B cell (primary cell): ENCODE results near the gene RBM38. TPM values are rescaled to one million over a fixed set of nuclear protein-coding genes. Genes with fewer than 3 reads are reported as not detected.

ENCODE experiments used
- ATAC-seq: fragments of 200-7000 bp; cut with Tn5 transposase; one replicate; pipeline ENCODE4 v1.10.0; 2021; ENCODE audit warnings: low read depth, mild to moderate bottlenecking, moderate number of reproducible peaks, moderate library complexity
- CTCF ChIA-PET: fragments of 350-600 bp; sonication (Branson Sonifier 250); formaldehyde crosslinking; loops from one replicate; lab custom pipeline; 2021; ENCODE audit warnings: antibody characterized with exemption, inconsistent platforms; lab: Charles Lee
- POLR2A ChIA-PET: fragments of 350-600 bp; sonication (Branson Sonifier 250); formaldehyde crosslinking; loops from one replicate; lab custom pipeline; 2021; ENCODE audit warnings: antibody characterized with exemption; lab: Charles Lee
- DNase-seq: peaks from one replicate; pipeline ENCODE4 v3.0.0; 2013
- H2AFZ ChIP-seq: 2 replicates; pipeline ENCODE4 v1.6.1; 2012; ENCODE audit warnings: mild to moderate bottlenecking, low read depth, low read length; ENCODE audit not compliant: insufficient read depth, poor library complexity, severe bottlenecking
- H3K27ac ChIP-seq, 2 donors: 1 replicate in 1 of 2; 2 replicates in 1 of 2; pipeline ENCODE4 v1.5.1; 2012 to 2013; ENCODE audit warnings: low read length in 2 of 2, mild to moderate bottlenecking in 2 of 2, moderate library complexity in 1 of 2
- H3K27me3 ChIP-seq, 4 experiments: fragments of 200-600 bp in 1 of 4; sonication (generic) in 1 of 4; replicated peaks in 1 of 4; 1 replicate in 2 of 4; 2 replicates in 2 of 4; pipeline versions ENCODE4 v1.6.1 to v1.7.0; 2013 to 2016; ENCODE audit warnings: low read length in 3 of 4, mild to moderate bottlenecking in 2 of 4, mixed read lengths in 1 of 4, moderate library complexity in 1 of 4; ENCODE audit not compliant: insufficient read depth in 4 of 4, control insufficient read depth in 3 of 4; ENCODE audit errors: control extremely low read depth in 1 of 4
- H3K36me3 ChIP-seq, 2 experiments: replicated peaks in 1 of 2; 1 replicate in 1 of 2; 2 replicates in 1 of 2; pipeline versions ENCODE4 v1.6.1 to v1.7.1; 2013; ENCODE audit warnings: low read length in 1 of 2; ENCODE audit not compliant: insufficient read depth in 2 of 2, control insufficient read depth in 1 of 2; ENCODE audit errors: control extremely low read depth in 1 of 2, extremely low read depth in 1 of 2
- H3K4me1 ChIP-seq, 2 donors: fragments of 200-600 bp in 1 of 2; sonication (generic) in 1 of 2; 1 replicate in 1 of 2; 2 replicates in 1 of 2; pipeline versions ENCODE4 v1.5.1 to v1.6.1; 2013 to 2017; ENCODE audit warnings: low read length in 2 of 2; ENCODE audit not compliant: control insufficient read depth in 2 of 2, insufficient read depth in 2 of 2
- H3K4me2 ChIP-seq: replicated peaks from 2 replicates; pipeline ENCODE3; 2012; ENCODE audit warnings: mild to moderate bottlenecking, low read depth, low read length; ENCODE audit not compliant: poor library complexity, severe bottlenecking
- H3K4me3 ChIP-seq, 5 experiments: fragments of 200-600 bp in 1 of 5; sonication (generic) in 1 of 5; 1 replicate in 3 of 5; 2 replicates in 2 of 5; pipeline versions ENCODE4 v1.5.1 to v1.7.0; 2011 to 2016; ENCODE audit warnings: low read length in 4 of 5, mild to moderate bottlenecking in 4 of 5, low read depth in 2 of 5, control low read depth in 1 of 5, moderate library complexity in 1 of 5; ENCODE audit not compliant: insufficient read depth in 1 of 5; ENCODE audit errors: control extremely low read depth in 1 of 5, extremely low read depth in 1 of 5
- H3K79me2 ChIP-seq: fragments of 200-600 bp; sonication (generic); one replicate; pipeline ENCODE4 v1.6.0; 2016; ENCODE audit warnings: low read length; ENCODE audit not compliant: control insufficient read depth, insufficient read depth
- H3K9ac ChIP-seq: fragments of 200-600 bp; sonication (generic); 2 replicates; pipeline ENCODE4 v1.6.1; 2017; ENCODE audit warnings: mild to moderate bottlenecking, low read length, moderate library complexity
- H3K9me3 ChIP-seq, 3 donors: one replicate each; pipeline versions ENCODE4 v1.6.1 to v1.7.1; 2013; ENCODE audit warnings: low read length in 2 of 3; ENCODE audit not compliant: control insufficient read depth in 2 of 3, insufficient read depth in 1 of 3; ENCODE audit errors: control extremely low read depth in 1 of 3
- H4K20me1 ChIP-seq: 2 replicates; pipeline ENCODE4 v1.6.0; 2012; ENCODE audit warnings: mild to moderate bottlenecking, low read length; ENCODE audit not compliant: insufficient read depth, control insufficient read depth, poor library complexity, severe bottlenecking
- H3K27ac Mint-ChIP-seq: one replicate; pipeline ENCODE4 v1.8.0; 2021; ENCODE audit warnings: mixed read lengths
- H3K27me3 Mint-ChIP-seq: one replicate; pipeline ENCODE4 v1.8.0; 2021; ENCODE audit warnings: mixed read lengths
- H3K4me1 Mint-ChIP-seq: one replicate; pipeline ENCODE4 v1.8.0; 2021; ENCODE audit warnings: mixed read lengths
- H3K4me3 Mint-ChIP-seq: one replicate; pipeline ENCODE4 v1.8.0; 2021; ENCODE audit warnings: mixed read lengths
- H3K9me3 Mint-ChIP-seq: one replicate; pipeline ENCODE4 v1.8.0; 2022; ENCODE audit warnings: mixed read lengths; ENCODE audit not compliant: insufficient read depth
- EZH2 ChIP-seq: IDR thresholded peaks from 2 replicates; pipeline ENCODE4 v1.6.1; 2012; ENCODE audit warnings: borderline replicate concordance, low read depth, mild to moderate bottlenecking, moderate library complexity, low read length; ENCODE audit not compliant: insufficient read depth, poor library complexity, severe bottlenecking
- WGBS: methylation state at CpG from one replicate; pipeline ENCODE4 v1.1.5; 2013; ENCODE audit warnings: missing lambda C conversion rate; ENCODE audit not compliant: insufficient coverage; 5-methylcytosine and 5-hydroxymethylcytosine counted together
- intact Hi-C: fragments of 100-400 bp; cut with micrococcal nuclease; formaldehyde crosslinking; loops from one replicate; pipeline ENCODE4 v1.10.0; 2022
- polyA plus RNA-seq: library from polyadenylated mRNA; depleted of rRNA; stranded (reverse); fragments of >200 nt; gene quantifications from 2 replicates; pipeline ENCODE4 v1.2.3, GENCODE V29; 2012
- total RNA-seq, 2 donors: library from RNA; stranded (reverse); fragments of 120-200 nt in 1 of 2; gene quantifications; 1 replicate in 1 of 2; 2 replicates in 1 of 2; pipeline versions ENCODE4 v1.2.3 to v1.2.4, GENCODE V29; 2013 to 2022
- TF ChIP-seq, protein P1 (sequence below): fragments of 200-600 bp; IDR thresholded peaks from one replicate; pipeline ENCODE4 v1.8.0; 2022; ENCODE audit warnings: antibody characterized with exemption, mild to moderate bottlenecking

The RBM38 gene
- total and polyA plus RNA-seq, 2 donors (not counting 1 experiment from before 2014, with no cell fraction given) = 198 to 225 TPM

- H3K4me3 Mint-ChIP-seq = no peak overlapping the region
- intact Hi-C loops = no loop called here
These were observed 26.7 kb upstream of the RBM38 start for GRCh38 chr20:57364451-57364850.

GRCh38 chr20:57369596-57369995 is 21.6 kb upstream of the RBM38 start:
- Mint-ChIP-seq H3K4me3 (no peak overlapping the region), H3K4me1 (peaks cover 4% of the 10 kb centered on the region), H3K27me3 (no peaks in the 10 kb centered on the region), H3K27ac (no peak overlapping the region), H3K9me3 (no peaks in the 10 kb centered on the region)
- 81% methylated on average over 3 of the region's 3 CpGs for WGBS
- H2AFZ ChIP-seq = no peak overlapping the region
- no peak overlapping the region for H3K4me3 ChIP-seq
- no peak overlapping the region for H3K4me2 ChIP-seq
- H3K9me3 ChIP-seq = no peaks in the 10 kb centered on the region
- no peak overlapping the region for H3K27ac ChIP-seq
- ChIA-PET POLR2A (no interaction called here), CTCF (interaction anchor here (0.9 to 1.2 kb wide), 3 partner anchors 12 to 810 kb away, joined by 3 to 5 read pairs (median 3); no protein-coding TSS in a partner anchor)
- no peaks in the 10 kb centered on the region for H4K20me1 ChIP-seq
- ATAC-seq (no peak), DNase-seq (no peak)
- TF ChIP-seq, protein P1, sequence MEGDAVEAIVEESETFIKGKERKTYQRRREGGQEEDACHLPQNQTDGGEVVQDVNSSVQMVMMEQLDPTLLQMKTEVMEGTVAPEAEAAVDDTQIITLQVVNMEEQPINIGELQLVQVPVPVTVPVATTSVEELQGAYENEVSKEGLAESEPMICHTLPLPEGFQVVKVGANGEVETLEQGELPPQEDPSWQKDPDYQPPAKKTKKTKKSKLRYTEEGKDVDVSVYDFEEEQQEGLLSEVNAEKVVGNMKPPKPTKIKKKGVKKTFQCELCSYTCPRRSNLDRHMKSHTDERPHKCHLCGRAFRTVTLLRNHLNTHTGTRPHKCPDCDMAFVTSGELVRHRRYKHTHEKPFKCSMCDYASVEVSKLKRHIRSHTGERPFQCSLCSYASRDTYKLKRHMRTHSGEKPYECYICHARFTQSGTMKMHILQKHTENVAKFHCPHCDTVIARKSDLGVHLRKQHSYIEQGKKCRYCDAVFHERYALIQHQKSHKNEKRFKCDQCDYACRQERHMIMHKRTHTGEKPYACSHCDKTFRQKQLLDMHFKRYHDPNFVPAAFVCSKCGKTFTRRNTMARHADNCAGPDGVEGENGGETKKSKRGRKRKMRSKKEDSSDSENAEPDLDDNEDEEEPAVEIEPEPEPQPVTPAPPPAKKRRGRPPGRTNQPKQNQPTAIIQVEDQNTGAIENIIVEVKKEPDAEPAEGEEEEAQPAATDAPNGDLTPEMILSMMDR = no peak
- no peak for TF ChIP-seq EZH2
- H3K9ac ChIP-seq = no peak overlapping the region
- H3K27me3 ChIP-seq = no peaks in the 10 kb centered on the region
- peaks cover 7 to 86% of the 10 kb centered on the region in 2 experiments for H3K36me3 ChIP-seq
- H3K79me2 ChIP-seq = no peaks in the 10 kb centered on the region
- intact Hi-C loops = no loop called here
- H3K4me1 ChIP-seq = no peaks in the 10 kb centered on the region

More at GRCh38 chr20:57364451-57364850, 26.7 kb upstream of the RBM38 start:
- Mint-ChIP-seq H3K27me3 (no peaks in the 10 kb centered on the region), H3K27ac (no peak overlapping the region), H3K9me3 (no peaks in the 10 kb centered on the region), H3K4me1 (no peaks in the 10 kb centered on the region)
- peaks cover 16% of the 10 kb centered on the region for H4K20me1 ChIP-seq
- no peaks in the 10 kb centered on the region for H3K27me3 ChIP-seq
- H3K27ac ChIP-seq = no peak overlapping the region
- peaks cover 12 to 68% of the 10 kb centered on the region in 2 experiments for H3K36me3 ChIP-seq
- H3K9ac ChIP-seq = no peak overlapping the region
- H3K4me2 ChIP-seq = no peak overlapping the region
- CTCF ChIA-PET = no interaction called here
- H2AFZ ChIP-seq = no peak overlapping the region
- DNase-seq (no peak), ATAC-seq (no peak)
- no peak overlapping the region for H3K4me3 ChIP-seq
- TF ChIP-seq EZH2 = no peak
- TF ChIP-seq, protein P1 = no peak
- H3K79me2 ChIP-seq = peaks cover 9% of the 10 kb centered on the region
- POLR2A ChIA-PET = no interaction called here
- H3K9me3 ChIP-seq = no peaks in the 10 kb centered on the region
- H3K4me1 ChIP-seq = no peaks in the 10 kb centered on the region
